Measurements from ENCODE around the gene CPN1. TPM values are rescaled to one million over a fixed set of nuclear protein-coding genes. Genes with fewer than 3 reads are reported as not detected.

CPN1 gene
- total RNA-seq, 1 donor from 2014 or later = not detected

DNA sequence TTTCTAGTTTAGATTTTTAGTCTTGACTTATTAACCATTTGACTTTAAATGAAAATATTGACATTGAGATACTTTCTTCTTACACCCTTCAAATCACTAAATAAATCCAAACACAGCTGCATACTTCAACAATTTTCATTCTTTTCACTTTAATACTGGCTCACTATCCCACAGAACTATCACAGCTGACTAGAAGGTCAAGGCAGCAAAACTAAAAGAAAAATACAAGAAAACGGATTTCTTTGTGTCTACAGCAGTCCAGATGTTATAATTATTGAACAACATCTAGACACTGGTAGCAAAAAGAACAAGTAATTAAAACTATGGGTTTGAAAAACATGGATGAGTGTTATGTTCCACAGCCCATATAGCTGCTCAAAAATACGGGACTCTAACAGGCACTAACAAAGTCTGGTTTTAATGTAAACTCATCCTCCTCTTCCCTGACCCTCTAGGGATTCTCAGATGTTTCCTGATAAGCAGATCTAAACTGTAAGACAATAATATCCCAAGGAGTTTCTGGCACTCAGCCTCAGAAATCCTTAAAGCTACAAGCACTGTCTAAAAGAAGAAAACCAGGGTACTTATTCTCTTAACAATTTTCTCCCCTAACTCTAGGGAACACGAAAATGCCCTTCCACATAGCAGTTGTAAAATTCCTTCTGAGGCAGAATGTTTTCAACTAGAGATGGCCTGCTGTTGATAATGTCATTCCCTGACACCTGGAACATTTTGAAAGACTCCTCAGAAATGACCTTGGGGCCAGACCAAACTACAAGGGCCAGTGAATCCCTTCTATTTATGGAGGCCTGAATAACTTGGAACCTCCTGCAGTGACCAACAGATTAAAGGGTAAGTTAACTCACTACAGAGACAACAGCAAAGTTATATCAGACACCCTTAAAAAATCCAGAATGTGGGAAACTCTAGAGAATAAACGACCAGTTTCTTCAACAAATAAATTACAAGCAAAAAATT is 84.7 kb downstream of the CPN1 start:
- no peaks in the 10 kb centered on the region for H3K9me3 ChIP-seq (ENCODE audit: insufficient read depth, low read depth, low read length)
- H4K20me1 ChIP-seq (ENCODE audit: insufficient read depth, low read length) = peaks cover 54% of the 10 kb centered on the region
- H2AFZ ChIP-seq (ENCODE audit: low read depth, low read length) = no peak overlapping the region
- peak overlapping the region; percentile 40 for H3K4me2 ChIP-seq (ENCODE audit: low read length)
- H3K4me1 Mint-ChIP-seq (ENCODE audit: low read depth, unreplicated experiment) = peaks cover 32% of the 10 kb centered on the region
- H3K27ac Mint-ChIP-seq (ENCODE audit: unreplicated experiment) = peak overlapping the region; percentile 60
- H3K9me3 Mint-ChIP-seq (ENCODE audit: unreplicated experiment) = no peaks in the 10 kb centered on the region
- H3K4me1 ChIP-seq (ENCODE audit: insufficient read depth, low read length) = peaks cover 30% of the 10 kb centered on the region
- no peak for TF ChIP-seq EZH2 (IDR thresholded peaks at IDR 0.05; ENCODE audit: insufficient read depth, low read length)
- TF ChIP-seq, protein P1, sequence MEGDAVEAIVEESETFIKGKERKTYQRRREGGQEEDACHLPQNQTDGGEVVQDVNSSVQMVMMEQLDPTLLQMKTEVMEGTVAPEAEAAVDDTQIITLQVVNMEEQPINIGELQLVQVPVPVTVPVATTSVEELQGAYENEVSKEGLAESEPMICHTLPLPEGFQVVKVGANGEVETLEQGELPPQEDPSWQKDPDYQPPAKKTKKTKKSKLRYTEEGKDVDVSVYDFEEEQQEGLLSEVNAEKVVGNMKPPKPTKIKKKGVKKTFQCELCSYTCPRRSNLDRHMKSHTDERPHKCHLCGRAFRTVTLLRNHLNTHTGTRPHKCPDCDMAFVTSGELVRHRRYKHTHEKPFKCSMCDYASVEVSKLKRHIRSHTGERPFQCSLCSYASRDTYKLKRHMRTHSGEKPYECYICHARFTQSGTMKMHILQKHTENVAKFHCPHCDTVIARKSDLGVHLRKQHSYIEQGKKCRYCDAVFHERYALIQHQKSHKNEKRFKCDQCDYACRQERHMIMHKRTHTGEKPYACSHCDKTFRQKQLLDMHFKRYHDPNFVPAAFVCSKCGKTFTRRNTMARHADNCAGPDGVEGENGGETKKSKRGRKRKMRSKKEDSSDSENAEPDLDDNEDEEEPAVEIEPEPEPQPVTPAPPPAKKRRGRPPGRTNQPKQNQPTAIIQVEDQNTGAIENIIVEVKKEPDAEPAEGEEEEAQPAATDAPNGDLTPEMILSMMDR (IDR thresholded peaks at IDR 0.05; ENCODE audit: insufficient read depth, low read depth, low read length) = no peak
- peaks cover 5% of the 10 kb centered on the region for H3K36me3 Mint-ChIP-seq (ENCODE audit: low read depth, unreplicated experiment)
- H3K36me3 ChIP-seq (ENCODE audit: insufficient read depth, low read length) = peaks cover 16% of the 10 kb centered on the region
- DNase-seq (ENCODE audit: low read depth) (no peak), FAIRE-seq (no peak)
- H3K4me3 Mint-ChIP-seq (ENCODE audit: unreplicated experiment) = no peak overlapping the region
- H3K79me2 ChIP-seq (ENCODE audit: insufficient read depth, low read length) = peaks cover 99% of the 10 kb centered on the region
- H3K4me3 ChIP-seq (ENCODE audit: insufficient read depth, low read depth, low read length) = peak overlapping the region; percentile 11
- no peaks in the 10 kb centered on the region for H3K27me3 ChIP-seq (ENCODE audit: insufficient read depth, low read length)
- peak overlapping the region; percentile 52 for H3K9ac ChIP-seq (ENCODE audit: low read length)
- peak overlapping the region; percentile 10 for H3K27ac ChIP-seq (ENCODE audit: low read depth, low read length)
- H3K27me3 Mint-ChIP-seq (ENCODE audit: low read depth, unreplicated experiment) = no peaks in the 10 kb centered on the region

DNA sequence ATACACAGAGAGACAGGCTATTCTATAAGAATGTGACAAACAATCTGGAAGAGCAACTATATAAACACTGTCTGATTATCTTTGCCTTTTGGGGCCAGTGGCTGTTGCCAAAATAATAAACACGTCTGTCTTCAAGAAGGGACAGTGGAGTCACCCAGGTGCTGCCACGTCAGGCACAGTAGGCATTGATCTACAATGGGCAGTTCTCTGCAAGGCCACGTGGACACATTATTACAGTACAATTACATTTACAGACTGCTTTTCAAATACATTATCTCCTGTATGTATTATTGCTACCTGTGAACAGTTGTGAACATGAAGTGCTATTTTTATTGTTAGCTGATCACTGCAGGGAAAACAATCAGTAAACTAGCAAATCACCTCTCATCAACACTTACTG is 86.0 kb downstream of the CPN1 start:
- H3K27me3 ChIP-seq (ENCODE audit: insufficient read depth, low read length) = no peaks in the 10 kb centered on the region
- H3K27me3 Mint-ChIP-seq (ENCODE audit: low read depth, unreplicated experiment) = no peaks in the 10 kb centered on the region
- H3K4me2 ChIP-seq (ENCODE audit: low read length) = no peak overlapping the region
- H3K79me2 ChIP-seq (ENCODE audit: insufficient read depth, low read length) = peaks cover 99% of the 10 kb centered on the region
- TF ChIP-seq, protein P1 (IDR thresholded peaks at IDR 0.05; ENCODE audit: insufficient read depth, low read depth, low read length) = no peak
- no peak overlapping the region for H3K9ac ChIP-seq (ENCODE audit: low read length)
- no peak for FAIRE-seq
- peaks cover 32% of the 10 kb centered on the region for H3K4me1 Mint-ChIP-seq (ENCODE audit: low read depth, unreplicated experiment)
- no peak overlapping the region for H3K27ac ChIP-seq (ENCODE audit: low read depth, low read length)
- H3K27ac Mint-ChIP-seq (ENCODE audit: unreplicated experiment) = no peak overlapping the region
- H3K9me3 Mint-ChIP-seq (ENCODE audit: unreplicated experiment) = no peaks in the 10 kb centered on the region
- peaks cover 16% of the 10 kb centered on the region for H3K36me3 ChIP-seq (ENCODE audit: insufficient read depth, low read length)
- H4K20me1 ChIP-seq (ENCODE audit: insufficient read depth, low read length) = peaks cover 56% of the 10 kb centered on the region
- H3K36me3 Mint-ChIP-seq (ENCODE audit: low read depth, unreplicated experiment) = peaks cover 5% of the 10 kb centered on the region
- no peak overlapping the region for H2AFZ ChIP-seq (ENCODE audit: low read depth, low read length)
- no peak overlapping the region for H3K4me3 Mint-ChIP-seq (ENCODE audit: unreplicated experiment)
- no peak overlapping the region for H3K4me3 ChIP-seq (ENCODE audit: insufficient read depth, low read depth, low read length)
- H3K4me1 ChIP-seq (ENCODE audit: insufficient read depth, low read length) = peaks cover 30% of the 10 kb centered on the region
- no peaks in the 10 kb centered on the region for H3K9me3 ChIP-seq (ENCODE audit: insufficient read depth, low read depth, low read length)
- DNase-seq (ENCODE audit: low read depth) = no peak

DNA sequence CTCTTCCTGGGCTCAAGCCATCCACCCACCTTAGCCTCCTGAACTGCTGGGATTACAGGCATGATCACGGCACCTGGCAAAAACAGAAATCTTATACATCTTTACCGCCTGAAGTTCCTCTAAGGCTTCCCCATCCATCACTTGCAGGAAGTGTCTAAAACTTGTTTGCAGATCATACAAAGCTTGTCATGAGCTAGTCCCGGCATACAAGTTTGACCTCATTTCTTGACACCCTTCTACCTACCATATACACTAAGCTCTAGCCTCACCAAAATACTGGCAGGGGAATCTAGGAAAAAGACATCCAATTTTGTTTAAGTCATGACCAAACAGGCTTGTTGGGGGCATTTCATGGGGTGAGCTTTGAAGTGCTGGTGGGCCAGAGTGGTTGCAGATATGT is 86.4 kb downstream of the CPN1 start:
- Mint-ChIP-seq H3K27ac (ENCODE audit: unreplicated experiment) (no peak overlapping the region), H3K36me3 (ENCODE audit: low read depth, unreplicated experiment) (peaks cover 5% of the 10 kb centered on the region), H3K4me1 (ENCODE audit: low read depth, unreplicated experiment) (peaks cover 32% of the 10 kb centered on the region), H3K9me3 (ENCODE audit: unreplicated experiment) (no peaks in the 10 kb centered on the region), H3K4me3 (ENCODE audit: unreplicated experiment) (no peak overlapping the region), H3K27me3 (ENCODE audit: low read depth, unreplicated experiment) (no peaks in the 10 kb centered on the region)
- DNase-seq (ENCODE audit: low read depth) (no peak), FAIRE-seq (no peak)
- TF ChIP-seq EZH2 (IDR thresholded peaks at IDR 0.05; ENCODE audit: insufficient read depth, low read length) = no peak
- TF ChIP-seq, protein P1 (IDR thresholded peaks at IDR 0.05; ENCODE audit: insufficient read depth, low read depth, low read length) = no peak
- Histone ChIP-seq H3K4me2 (ENCODE audit: low read length) (no peak overlapping the region), H3K36me3 (ENCODE audit: insufficient read depth, low read length) (peaks cover 12% of the 10 kb centered on the region), H3K27ac (ENCODE audit: low read depth, low read length) (no peak overlapping the region), H3K4me1 (ENCODE audit: insufficient read depth, low read length) (peaks cover 30% of the 10 kb centered on the region), H3K79me2 (ENCODE audit: insufficient read depth, low read length) (peaks cover 99% of the 10 kb centered on the region), H2AFZ (ENCODE audit: low read depth, low read length) (no peak overlapping the region), H3K9me3 (ENCODE audit: insufficient read depth, low read depth, low read length) (no peaks in the 10 kb centered on the region), H3K4me3 (ENCODE audit: insufficient read depth, low read depth, low read length) (no peak overlapping the region), H4K20me1 (ENCODE audit: insufficient read depth, low read length) (peaks cover 53% of the 10 kb centered on the region), H3K9ac (ENCODE audit: low read length) (no peak overlapping the region), H3K27me3 (ENCODE audit: insufficient read depth, low read length) (no peaks in the 10 kb centered on the region)
